Adrenal gland (tissue), 12 donors: ENCODE data around the gene LRCH1. TPM values are rescaled to one million over a fixed set of nuclear protein-coding genes. Genes with fewer than 3 reads are reported as not detected.

Experiments
- DNase-seq, 7 donors: peaks; one replicate each; pipeline ENCODE4 v3.0.0-alpha.2; 2019 to 2020
- H3K27ac ChIP-seq, 5 donors: fragments of 200-600 bp; sonication (generic) in 4 of 5; 1 replicate in 3 of 5; 2 replicates in 2 of 5; pipeline versions ENCODE4 v1.5.1 to v1.8.0; 2016 to 2020; ENCODE audit warnings: mild to moderate bottlenecking in 1 of 5
- H3K27me3 ChIP-seq: fragments of 200-600 bp; 2 replicates; pipeline ENCODE4 v1.8.0; 2021
- H3K36me3 ChIP-seq, 2 donors: fragments of 200-600 bp; replicated peaks in 1 of 2; 1 replicate in 1 of 2; 2 replicates in 1 of 2; pipeline versions ENCODE4 v1.5.1 to v1.8.0; 2018 to 2022
- H3K4me1 ChIP-seq, 2 donors: fragments of 200-600 bp; replicated peaks in 1 of 2; 1 replicate in 1 of 2; 2 replicates in 1 of 2; pipeline versions ENCODE4 v1.5.1 to v1.8.0; 2018 to 2021
- H3K4me3 ChIP-seq, 4 donors: fragments of 200-600 bp; sonication (generic) in 3 of 4; one replicate each; pipeline ENCODE4 v1.5.1; 2016 to 2018
- H3K9me3 ChIP-seq, 3 donors: fragments of 200-600 bp; sonication (generic) in 1 of 3; replicated peaks in 1 of 3; 1 replicate in 2 of 3; 2 replicates in 1 of 3; pipeline versions ENCODE4 v1.5.1 to v1.8.0; 2016 to 2021
- POLR2A ChIP-seq, 2 donors: fragments of 450-650 bp; IDR thresholded peaks; one replicate each; pipeline ENCODE4 v1.6.1; 2017; ENCODE audit warnings: antibody characterized with exemption in 2 of 2, mild to moderate bottlenecking in 2 of 2, moderate library complexity in 1 of 2
- WGBS, 4 donors: extraction: QIAGEN DNeasy Blood & Tissue Kit in 2 of 4; methylation state at CpG; one replicate each; pipeline versions ENCODE4 v1.1.5 to v1.1.7; 2013 to 2017; 5-methylcytosine and 5-hydroxymethylcytosine counted together
- intact Hi-C, 2 donors: fragments of 100-400 bp; cut with DNase I; formaldehyde crosslinking; loops; one replicate each; pipeline versions ENCODE4 v1.14.1 to v1.15.0; 2022 to 2023
- polyA plus RNA-seq, 3 donors: library from polyadenylated mRNA; stranded (reverse); fragments of 200-250 nt in 2 of 3; fragments of 350-450 nt in 1 of 3; fragmentation: Illumina TruSeq in 1 of 3; extraction: RNeasy Lipid Tissue Mini Kit (QIAGEN cat#74804) in 1 of 3; gene quantifications; one replicate each; pipeline ENCODE4 v1.2.3, GENCODE V29; 2013 to 2014
- total RNA-seq, 9 donors: library from RNA; depleted of rRNA in 4 of 9; stranded (reverse); fragments of >200 nt in 4 of 9; fragments of 120-200 nt in 1 of 9; fragmentation: NEBNext Ultra II Directional in 1 of 9; extraction: Animal tissue kit (Norgen Biotek cat#: 25700) in 1 of 9; gene quantifications; one replicate each; pipeline versions ENCODE4 v1.1.0 to v1.2.4, GENCODE V29; 2013 to 2023
- TF ChIP-seq, protein P1 (sequence below), 6 experiments: fragments of 450-650 bp in 4 of 6; fragments of 200-600 bp in 2 of 6; sonication (generic) in 1 of 6; IDR thresholded peaks; 1 replicate in 5 of 6; 2 replicates in 1 of 6; pipeline versions ENCODE4 v1.5.1 to v1.8.0; 2016 to 2021; ENCODE audit warnings: antibody characterized with exemption in 6 of 6, mild to moderate bottlenecking in 2 of 6, moderate library complexity in 1 of 6
- donor health status: healthy with polysubstance abuse.
- donor health status: Bipolar disorder and iron deficiency.
- donor health status: DM: yes; HTN: yes; CAD: no.
- donor health status: DM: no; HTN: no; CAD: no.
- donor health status: DM: no; HTN: no; CAD: no.
- donor health status: DM: yes; HTN: yes; CAD: no.

LRCH1 gene
- total and polyA plus RNA-seq, 12 donors, result 2.8 to 13.6 (median 8.4) TPM

DNA sequence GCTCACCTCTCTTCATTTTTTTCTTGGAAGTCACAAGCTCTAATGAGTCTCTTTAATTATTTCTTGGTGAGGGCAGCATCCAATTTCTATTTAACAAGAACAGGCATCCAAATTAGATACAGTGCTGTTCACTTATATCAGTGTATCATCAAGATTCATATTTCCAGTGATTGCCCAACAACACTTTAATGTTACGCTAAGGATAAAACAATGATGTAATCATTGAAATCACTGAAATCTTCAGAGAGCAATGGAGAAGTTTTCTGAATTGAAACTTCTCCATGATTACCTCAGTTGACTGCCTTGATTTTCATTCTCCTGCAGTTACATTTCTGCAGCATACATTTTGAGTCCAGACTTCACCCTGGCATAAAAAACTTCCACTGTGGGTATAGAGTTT is 17.1 kb upstream of the LRCH1 start:
- Histone ChIP-seq H3K4me3 (no peak overlapping the region), H3K27ac (no peak overlapping the region), H3K27me3 (no peaks in the 10 kb centered on the region), H3K36me3 (no peaks in the 10 kb centered on the region), H3K9me3 (no peaks in the 10 kb centered on the region), H3K4me1 (no peaks in the 10 kb centered on the region)
- WGBS, 4 donors, result 81 to 90% (median 86%) methylated on average over 1 of the region's 1 CpG
- no peak for DNase-seq
- TF ChIP-seq, protein P1, sequence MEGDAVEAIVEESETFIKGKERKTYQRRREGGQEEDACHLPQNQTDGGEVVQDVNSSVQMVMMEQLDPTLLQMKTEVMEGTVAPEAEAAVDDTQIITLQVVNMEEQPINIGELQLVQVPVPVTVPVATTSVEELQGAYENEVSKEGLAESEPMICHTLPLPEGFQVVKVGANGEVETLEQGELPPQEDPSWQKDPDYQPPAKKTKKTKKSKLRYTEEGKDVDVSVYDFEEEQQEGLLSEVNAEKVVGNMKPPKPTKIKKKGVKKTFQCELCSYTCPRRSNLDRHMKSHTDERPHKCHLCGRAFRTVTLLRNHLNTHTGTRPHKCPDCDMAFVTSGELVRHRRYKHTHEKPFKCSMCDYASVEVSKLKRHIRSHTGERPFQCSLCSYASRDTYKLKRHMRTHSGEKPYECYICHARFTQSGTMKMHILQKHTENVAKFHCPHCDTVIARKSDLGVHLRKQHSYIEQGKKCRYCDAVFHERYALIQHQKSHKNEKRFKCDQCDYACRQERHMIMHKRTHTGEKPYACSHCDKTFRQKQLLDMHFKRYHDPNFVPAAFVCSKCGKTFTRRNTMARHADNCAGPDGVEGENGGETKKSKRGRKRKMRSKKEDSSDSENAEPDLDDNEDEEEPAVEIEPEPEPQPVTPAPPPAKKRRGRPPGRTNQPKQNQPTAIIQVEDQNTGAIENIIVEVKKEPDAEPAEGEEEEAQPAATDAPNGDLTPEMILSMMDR (IDR thresholded peaks at IDR 0.05), result no peak
- TF ChIP-seq POLR2A (IDR thresholded peaks at IDR 0.05), result no peak
- intact Hi-C loops, result no loop called here

DNA sequence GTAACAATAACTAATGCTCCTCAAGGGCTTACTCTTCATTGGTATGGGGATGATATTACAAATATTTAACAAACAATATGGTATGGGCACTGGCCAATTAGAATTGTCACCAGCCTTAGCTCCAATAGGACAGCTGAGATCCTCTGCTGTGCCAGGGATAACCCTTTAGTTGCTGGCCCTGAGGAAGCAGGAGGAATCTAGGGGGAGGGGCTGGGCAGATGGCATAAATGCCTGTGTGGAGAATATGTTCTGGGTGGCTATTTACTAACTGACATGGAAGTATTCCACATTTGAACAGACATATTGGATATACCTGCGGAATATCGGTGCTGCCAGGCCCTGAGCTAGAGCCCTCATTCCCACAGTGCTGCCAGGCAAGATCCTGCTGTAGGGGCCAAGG is 16.6 kb upstream of the LRCH1 start:
- TF ChIP-seq, protein P1 (IDR thresholded peaks at IDR 0.05), result no peak
- TF ChIP-seq POLR2A (IDR thresholded peaks at IDR 0.05), result no peak
- H3K4me1 ChIP-seq, result no peaks in the 10 kb centered on the region
- H3K9me3 ChIP-seq, result no peaks in the 10 kb centered on the region
- WGBS, 4 donors, result 87 to 96% (median 91%) methylated on average over 2 of the region's 2 CpGs
- H3K27me3 ChIP-seq, result no peaks in the 10 kb centered on the region
- intact Hi-C loops, result no loop called here
- DNase-seq, result no peak
- H3K27ac ChIP-seq, result no peak overlapping the region
- no peak overlapping the region for H3K4me3 ChIP-seq
- no peaks in the 10 kb centered on the region for H3K36me3 ChIP-seq

- intact Hi-C loops, result no loop called here
- no peaks in the 10 kb centered on the region for H3K36me3 ChIP-seq
- H3K4me3 ChIP-seq, result no peak overlapping the region
- TF ChIP-seq POLR2A (IDR thresholded peaks at IDR 0.05), result no peak
- TF ChIP-seq, protein P1 (IDR thresholded peaks at IDR 0.05), result no peak
- no peaks in the 10 kb centered on the region for H3K9me3 ChIP-seq
- DNase-seq, result no peak
- H3K4me1 ChIP-seq, result no peaks in the 10 kb centered on the region
- H3K27ac ChIP-seq, result no peak overlapping the region
- no peaks in the 10 kb centered on the region for H3K27me3 ChIP-seq
- WGBS, 4 donors, result 89 to 94% (median 91%) methylated on average over 3 of the region's 3 CpGs
These were observed 13.7 kb upstream of the LRCH1 start for GRCh38 chr13:46539231-46539630.

GRCh38 chr13:46541210-46541609 is 11.8 kb upstream of the LRCH1 start:
- Histone ChIP-seq H3K9me3 (no peaks in the 10 kb centered on the region), H3K27ac (no peak overlapping the region), H3K4me3 (no peak overlapping the region), H3K36me3 (no peaks in the 10 kb centered on the region), H3K27me3 (no peaks in the 10 kb centered on the region), H3K4me1 (no peaks in the 10 kb centered on the region)
- TF ChIP-seq, protein P1 (IDR thresholded peaks at IDR 0.05), result no peak
- no peak for TF ChIP-seq POLR2A (IDR thresholded peaks at IDR 0.05)
- intact Hi-C loops, result no loop called here
- no peak for DNase-seq
- 87 to 96% (median 92%) methylated on average over 4 of the region's 4 CpGs for WGBS, 4 donors
